HG03575 (cell line): ENCODE results near the gene CD300E.
"Not testable (repeated sequence)": the region's sequence is repeated elsewhere in the genome, so short reads cannot be mapped to it uniquely, and the experiment has no call there.

Experiments used
- ATAC-seq: cut with Tn5 transposase; IDR thresholded peaks from one replicate; pipeline ENCODE4 v1.9.1; 2021; ENCODE audit not compliant: unreplicated experiment, insufficient number of reproducible peaks, low FRiP score; ENCODE audit errors: extremely low read depth

The CD300E gene

DNA sequence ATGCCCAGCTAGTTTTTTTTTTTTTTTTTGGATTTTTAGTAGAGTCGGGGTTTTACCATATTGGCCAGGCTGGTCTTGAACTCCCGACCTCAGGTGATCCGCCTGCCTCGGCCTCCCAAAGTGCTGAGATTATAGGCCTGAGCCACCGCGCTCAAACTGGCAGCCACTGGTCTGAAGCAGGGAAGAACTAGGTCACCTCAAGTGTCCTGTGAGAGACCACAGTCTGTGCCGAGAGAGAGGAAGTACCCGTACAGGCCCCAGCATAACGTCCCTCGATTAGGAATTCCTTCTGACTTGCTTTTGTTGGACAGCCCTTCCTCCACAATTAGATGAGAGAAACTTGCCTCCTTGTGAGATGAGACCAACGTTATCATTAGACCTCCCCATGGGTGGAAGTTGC, 13.7 kb upstream of the CD300E start:
- ATAC-seq: no peak

DNA sequence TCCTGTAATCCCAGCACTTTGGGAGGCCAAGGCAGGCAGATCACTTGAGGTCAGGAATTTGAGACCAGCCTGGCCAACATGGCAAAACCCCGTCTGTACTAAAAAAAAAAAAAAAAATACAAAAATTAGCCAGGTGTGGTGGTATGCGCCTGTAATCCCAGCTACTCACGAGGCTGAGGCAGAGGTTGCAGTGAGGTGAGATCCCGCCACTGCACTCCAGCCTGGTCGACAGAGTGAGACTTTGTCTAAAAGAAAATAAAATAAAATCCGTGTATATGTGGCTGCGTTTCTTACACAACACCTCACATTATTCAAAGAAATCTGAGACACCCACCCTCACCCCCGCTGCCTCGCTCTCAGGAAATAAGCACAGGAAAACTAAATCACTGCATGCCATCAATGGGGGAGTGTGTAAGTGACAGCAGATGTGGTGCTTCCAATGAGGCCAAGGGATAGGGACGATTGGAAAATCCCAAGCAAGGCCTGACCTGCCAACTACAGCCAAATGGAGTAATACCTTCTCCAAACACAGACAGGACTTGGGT, 13.1 kb upstream of the CD300E start:
- ATAC-seq: not testable (repeated sequence)

DNA sequence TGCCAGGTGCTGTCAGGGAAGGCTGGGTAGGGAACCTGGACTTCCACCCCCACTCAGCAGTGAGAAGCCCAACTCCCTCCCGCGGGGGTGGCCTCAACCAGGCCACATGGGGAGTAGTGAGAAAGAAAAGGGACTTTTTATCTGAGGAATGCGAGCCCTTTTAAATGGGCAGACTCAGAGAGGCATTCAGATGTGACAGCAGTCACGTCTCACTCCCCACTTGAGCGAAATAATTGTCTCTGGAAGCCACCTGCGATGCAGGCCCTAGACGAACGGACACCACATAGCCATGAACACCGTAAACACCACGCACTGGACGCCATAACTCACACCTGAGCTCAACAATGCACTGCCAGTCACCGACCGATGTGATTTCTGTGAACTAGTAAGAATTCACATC, 11.9 kb upstream of the CD300E start:
- no peak for ATAC-seq

DNA sequence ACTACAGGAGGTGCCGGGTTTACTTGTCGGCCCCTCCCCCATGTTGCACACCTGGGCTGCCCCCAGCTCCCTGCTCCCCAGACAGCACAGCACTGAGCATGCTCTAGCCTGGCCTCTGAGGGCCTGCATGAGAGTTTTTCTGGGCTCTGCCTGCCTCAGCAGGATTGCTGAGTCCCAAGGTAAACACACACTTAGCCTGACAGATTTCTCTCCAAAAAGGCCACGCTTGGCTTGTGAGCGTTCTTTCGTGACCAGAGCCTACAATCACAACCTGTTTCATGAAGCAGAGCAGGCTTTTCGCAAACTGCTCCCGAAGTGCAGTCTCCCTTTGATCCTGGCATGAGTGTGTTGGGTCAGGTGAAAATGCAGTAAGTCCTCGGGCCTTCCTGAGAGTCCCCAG, 9.8 kb upstream of the CD300E start:
- no peak for ATAC-seq

DNA sequence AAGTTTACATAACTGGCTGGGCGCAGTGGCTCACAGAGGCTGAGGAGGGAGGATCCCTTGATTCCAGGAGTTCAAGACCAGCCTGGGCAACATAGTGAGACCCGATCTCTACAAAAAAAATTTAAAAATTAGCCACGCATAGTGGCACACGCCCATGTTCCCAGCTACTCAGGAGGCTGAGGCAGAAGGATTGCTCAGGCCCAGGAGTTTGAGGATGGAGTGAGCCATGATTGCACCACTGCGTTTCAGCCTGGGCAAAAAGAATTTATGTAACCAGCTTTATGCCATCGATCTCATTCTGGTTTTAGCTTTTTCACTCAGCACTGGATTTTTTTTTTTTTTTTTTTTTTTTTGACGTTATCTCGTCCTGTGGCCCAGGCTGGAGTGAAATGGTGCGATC, 9.1 kb upstream of the CD300E start:
- no peak for ATAC-seq

DNA sequence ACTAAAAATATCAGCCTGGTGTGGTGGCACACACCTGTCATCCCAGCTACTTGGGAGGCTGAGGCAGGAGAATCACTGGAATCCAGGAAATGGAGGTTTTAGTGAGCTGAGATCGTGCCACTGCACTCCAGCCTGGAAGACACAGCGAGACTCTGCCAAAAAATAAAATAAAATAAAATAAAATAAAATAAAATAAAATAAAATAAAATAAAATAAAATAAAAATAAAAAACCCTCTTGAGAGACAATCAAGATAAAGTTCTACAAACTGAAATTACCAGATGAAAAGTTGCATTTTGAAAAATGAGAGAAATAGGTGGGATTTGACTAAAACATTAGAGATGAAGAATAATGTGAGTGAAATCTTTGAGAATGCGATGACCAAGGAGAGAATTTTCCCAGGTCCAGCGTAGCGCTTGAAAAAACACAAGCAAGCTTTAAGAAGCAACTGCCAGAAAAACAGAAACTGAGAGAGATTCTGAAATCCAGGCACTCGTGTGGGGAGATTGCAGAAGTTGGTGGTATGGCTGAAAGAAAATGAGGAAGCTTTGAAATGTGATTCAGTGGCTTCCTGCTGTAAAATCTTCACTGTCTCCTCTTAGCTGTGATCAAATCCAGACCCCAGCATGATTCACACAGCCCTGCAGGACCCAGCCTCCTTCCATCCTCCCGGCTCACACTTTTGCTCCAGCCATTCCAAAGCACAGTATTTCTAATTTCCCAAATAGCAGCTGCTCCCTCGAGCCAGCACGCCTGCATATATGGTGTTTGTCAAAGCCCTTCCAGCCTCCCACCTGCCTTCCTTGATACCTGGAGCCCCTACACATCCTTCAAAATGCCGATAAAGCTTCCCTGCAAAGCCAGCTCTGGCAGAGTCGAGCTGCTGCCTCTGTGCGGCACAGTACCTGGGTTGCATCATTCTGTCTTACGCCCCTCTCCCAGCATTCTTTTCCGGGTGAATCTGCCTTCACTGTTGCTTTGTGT, 8.2 kb upstream of the CD300E start:
- no peak for ATAC-seq

DNA sequence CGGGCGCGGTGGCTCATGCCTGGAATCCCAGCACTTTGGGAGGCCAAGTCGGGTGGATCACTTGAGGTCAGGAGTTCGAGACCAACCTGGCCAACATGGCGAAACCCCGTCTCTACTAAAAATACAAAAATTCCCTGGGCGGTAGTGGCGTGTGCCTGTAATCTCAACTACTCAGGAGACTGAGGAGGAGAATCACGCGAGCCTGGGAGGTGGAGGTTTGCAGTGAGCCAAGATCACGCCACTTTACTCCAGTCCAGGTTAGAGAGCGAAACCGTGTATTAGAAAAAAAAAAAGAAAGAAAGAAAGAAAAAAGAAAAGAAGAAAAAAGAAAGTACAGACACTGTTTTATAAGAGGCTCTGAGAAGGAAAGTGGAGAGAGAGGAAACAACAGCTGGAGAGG, 6.7 kb upstream of the CD300E start:
- not testable (repeated sequence) for ATAC-seq

DNA sequence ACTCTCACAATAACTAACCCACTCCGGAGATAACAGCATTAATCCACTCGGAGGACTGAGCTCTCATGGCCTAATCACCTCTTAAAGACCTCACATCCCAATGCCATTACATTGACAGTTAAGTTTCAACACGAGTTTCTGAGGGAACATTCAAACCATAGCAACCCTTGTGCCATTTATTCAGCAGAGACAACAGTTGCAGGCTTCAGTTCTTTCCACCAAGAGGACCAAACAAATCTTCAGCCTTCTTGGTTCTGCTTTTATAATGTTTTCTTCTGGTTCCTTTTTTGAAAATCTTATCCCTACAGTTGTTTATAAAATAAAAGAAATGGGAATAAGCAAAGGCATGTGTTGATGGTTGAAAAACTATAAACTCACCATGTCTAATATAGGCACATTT, 2.1 kb upstream of the CD300E start:
- no peak for ATAC-seq

DNA sequence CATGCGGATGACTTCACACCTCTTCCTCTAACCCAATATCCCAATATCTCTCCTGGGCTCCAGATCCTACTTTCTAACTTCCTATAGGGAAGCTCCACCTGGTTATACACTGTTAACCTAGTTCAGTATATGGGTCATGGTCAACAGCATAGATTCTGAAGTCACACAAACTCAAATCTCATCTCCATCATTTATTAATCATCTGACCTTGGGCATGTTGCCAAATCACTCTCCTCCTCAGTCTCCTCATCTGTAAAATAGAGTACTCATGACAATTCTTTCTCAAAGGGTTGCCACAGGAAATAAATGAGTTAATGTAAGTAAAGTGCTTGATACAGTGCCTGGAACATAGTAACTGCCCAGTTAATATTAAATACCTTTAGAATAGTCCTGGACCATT, 593 bp upstream of the CD300E start:
- ATAC-seq: no peak

DNA sequence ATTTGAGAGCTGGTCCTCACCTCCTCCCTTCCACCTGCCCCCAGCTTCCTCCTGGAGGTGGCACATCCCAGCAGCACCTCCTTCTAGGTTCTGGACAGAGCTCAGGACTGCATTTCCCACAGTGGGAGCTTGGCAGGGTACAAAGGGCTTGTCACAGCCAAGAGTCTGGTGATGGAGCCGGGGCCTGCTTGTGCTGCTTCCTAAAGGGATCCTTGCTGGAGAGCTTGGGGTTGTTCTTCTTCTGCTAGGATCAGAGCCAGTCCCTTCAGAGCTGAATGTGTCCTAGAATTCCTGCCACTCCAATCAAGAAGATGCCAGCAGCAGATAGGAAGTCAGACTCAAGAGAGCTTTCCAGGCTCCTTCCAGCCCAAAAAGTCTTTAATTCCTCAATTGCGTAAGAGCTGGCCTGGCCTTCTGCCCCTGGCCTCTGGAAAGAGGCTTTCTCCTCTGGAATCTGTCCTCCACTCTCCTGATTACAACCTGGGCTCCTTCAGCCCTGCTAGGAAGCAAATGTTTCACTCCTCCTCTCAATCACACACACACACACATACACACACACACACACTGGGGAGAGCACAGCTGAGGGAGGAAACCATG, 4.4 kb downstream of the CD300E start:
- ATAC-seq: no peak

DNA sequence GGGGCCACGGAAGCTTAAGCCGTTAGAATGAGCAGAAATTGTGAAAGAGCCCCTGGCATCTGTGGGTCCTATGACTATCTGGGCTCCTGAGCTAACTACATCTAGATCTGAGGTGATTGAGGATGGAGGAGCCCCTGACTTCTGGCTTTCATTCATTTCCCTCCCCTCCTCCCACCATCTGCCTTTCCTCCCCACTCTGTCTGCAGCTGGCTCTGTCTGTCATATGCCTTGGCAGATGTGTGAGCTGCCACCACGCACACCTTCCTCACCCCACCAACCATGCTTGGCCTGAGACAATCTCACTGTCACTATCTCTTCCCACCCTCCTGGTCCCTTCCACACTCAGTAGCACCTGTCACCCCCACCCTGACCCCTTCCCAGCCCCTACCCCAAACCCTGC, 5.1 kb downstream of the CD300E start:
- ATAC-seq: no peak

DNA sequence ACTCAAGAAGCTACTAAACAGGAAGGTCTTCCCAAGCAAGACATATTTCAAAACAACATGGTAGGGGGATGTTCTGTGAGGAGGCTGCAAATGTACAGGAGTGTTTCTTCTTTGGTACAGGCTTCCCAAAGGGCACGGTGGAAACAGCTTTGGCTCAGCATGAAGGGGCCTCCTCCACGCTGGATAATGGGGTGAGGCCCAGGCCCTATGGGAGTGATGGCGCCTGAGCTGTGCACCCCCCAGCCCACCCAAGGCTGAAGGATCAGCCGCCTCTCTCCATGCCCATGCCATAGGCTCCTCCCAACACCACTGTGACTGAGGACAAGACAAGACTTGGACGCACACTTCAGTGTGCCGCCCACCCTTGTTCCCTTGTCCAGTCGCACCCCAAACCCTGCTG, 6.8 kb downstream of the CD300E start:
- no peak for ATAC-seq

DNA sequence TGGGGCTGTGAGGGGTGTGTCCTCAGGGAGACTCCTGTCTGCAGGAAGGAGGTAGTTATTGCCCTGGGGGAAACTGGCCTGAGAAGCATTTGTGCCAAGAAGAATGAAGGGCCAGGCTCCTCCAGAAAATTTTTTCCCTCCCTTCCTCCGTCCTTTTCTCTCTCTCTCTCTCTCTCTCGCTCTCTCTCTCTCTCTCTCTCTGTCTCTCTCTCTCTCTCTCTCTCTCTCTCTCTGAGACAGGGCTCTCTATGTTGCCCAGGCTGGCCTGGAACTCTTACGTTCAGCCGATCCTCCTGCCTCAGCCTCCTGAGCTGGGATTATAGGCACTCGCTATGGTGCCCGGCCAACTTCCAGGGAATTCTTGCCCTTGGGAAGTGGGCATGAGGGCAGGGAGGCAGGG, 11.5 kb downstream of the CD300E start:
- ATAC-seq: no peak

DNA sequence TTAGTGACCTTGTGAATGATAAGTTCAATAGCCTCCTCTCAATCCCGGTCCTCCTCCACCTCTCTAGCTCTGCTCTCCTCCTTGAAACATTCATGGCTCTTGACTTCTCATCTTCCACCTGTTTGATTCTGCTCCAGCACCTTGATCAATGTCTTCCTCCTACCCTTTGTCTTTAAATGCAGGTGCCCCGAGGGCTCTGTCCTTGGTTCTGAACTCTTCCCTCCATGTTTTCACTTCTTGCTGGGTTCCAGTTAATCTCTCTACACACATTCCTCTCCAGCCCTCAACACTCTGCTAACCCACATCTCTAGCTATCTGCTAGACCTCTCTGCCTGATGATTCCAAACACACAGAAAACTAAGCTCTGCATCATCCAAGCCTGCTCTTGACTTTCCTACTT, 13.4 kb downstream of the CD300E start:
- ATAC-seq: no peak

DNA sequence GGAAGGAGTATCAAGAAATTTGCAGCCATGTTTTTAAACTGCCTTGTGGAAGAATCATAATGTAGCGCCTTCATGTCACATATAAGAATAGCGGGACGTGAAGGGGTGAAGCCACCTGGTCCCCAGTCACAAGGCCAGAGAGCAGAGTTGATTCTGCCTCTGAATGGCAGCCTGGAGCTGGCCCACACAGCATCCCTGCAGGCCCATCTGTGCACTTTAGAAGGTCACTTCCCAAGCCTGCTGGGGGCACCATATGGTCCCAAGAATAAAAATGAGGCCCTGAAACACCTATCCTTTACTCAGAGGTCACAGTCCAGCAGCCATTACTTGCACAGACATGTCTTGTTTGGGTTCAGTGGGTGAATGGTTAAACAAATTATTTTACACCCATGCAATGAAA, 15.0 kb downstream of the CD300E start:
- ATAC-seq: no peak

DNA sequence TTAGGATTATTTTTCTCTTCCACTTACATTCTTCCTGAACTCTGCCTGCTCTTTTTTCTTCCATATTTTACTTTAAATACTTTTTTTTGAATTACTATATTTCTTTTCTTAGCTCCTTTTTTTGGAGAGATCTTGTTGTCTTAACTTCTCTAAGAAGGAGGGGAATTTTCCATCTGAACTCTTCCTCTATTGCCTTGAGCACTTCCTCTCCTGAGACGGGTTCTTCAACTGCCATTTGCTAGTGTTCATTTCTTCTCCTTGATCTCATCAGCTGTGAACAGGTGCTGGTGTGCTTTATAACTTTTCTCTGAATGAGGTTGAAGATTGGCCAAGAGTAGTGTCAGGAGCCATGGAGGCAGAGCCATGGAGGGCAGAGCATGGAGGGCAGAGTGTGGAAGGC, 16.3 kb downstream of the CD300E start:
- ATAC-seq: no peak

DNA sequence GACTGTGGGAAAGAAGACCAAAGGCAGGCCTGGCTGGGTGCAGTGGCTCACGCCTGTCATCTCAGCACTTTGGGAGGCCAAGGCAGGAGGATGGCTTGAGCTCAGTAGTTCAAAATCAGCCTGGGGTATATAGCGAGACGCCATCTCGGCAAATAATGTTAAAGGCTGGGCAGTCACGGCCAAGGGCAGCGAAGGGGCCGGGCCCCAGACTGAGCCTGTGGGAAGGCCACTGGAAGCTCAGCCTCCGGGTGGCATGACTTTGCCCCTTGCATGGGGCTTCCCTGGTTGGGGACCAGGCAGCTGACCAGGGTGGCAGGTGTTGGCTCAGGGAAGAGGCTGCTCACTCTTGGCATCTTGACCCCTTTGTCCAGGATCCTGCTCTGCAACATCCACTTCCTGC, 17.5 kb downstream of the CD300E start:
- no peak for ATAC-seq

DNA sequence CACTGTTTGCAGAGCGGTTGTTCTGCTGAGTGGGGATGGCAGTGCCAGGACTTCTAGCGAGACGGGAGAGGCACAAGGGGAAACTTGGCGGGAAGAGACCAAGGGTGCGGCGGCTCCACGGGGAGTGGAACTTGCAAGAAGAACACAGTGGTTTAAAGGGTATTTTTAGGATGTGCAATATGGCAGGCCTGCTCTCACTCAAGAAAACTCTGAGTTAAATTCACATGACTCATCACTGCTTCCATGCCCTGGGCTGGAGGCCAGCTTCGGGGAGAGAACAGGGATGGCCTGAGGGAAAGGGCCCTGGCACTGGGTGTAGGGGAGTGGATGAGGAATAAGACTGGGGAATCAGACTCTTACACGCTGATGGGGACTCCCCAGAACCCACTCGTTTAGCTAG, 18.2 kb downstream of the CD300E start:
- no peak for ATAC-seq

DNA sequence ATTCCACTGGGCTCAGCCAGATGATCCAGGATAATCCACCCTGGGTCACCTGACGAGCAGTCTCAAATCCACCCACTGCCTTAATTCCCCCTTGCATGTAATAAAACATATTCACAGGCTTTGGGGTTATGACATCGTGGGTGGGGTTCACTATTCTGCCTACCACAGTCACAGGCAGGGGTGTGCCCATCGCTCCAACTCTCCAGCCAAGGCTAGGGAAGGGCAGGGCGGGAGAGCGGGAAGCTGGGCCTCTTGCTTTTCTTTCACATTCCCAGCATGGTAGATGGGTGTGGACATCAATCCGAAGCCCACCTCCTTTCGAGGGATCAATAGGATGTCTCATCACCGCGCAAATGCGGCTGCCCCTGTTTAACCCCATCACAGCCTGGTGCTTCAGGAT, 18.8 kb downstream of the CD300E start:
- ATAC-seq: no peak

DNA sequence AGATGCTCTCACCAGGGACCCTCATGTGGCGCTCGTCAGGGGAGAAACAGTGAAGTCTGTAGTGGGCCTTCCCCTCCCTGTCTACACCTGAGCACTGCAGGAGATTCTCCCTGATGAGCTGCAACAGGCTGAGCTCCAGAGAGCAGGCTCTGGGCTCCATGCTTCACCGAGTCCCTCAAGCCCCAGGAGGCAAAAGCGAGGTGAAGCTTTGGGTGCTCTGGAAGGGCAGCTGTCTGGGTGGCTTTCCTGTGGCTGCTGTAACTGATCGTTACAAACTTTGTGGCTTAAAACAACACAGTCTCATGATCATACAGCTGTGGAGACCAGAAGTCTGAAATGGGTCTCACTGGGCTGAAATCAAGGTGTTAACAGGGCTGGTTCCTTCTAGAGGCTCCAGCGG, 19.3 kb downstream of the CD300E start:
- no peak for ATAC-seq
